ENCODE data around the gene AQP1. TPM values are rescaled to one million over a fixed set of nuclear protein-coding genes. Genes with fewer than 3 reads are reported as not detected.

AQP1 gene
- total and polyA plus RNA-seq, 4 experiments from 2014 or later, result not detected

GRCh38 chr7:30965883-30966282, 54.2 kb downstream of the AQP1 start:
- Histone ChIP-seq H3K4me1 (ENCODE audit: insufficient read depth, low read length) (no peaks in the 10 kb centered on the region), H3K4me3 (ENCODE audit: low read length in 2 of 2) (no peak overlapping the region), H3K27me3 (ENCODE audit: insufficient read depth, low read length) (no peaks in the 10 kb centered on the region), H3K27ac (ENCODE audit: low read depth, low read length) (no peak overlapping the region), H3K36me3 (ENCODE audit: insufficient read depth, low read length) (no peaks in the 10 kb centered on the region), H3K9me3 (ENCODE audit: control insufficient read depth in 1 of 2, low read length in 2 of 2) (no peaks in the 10 kb centered on the region)
- intact Hi-C loops (cut with micrococcal nuclease), result no loop called here
- Mint-ChIP-seq H3K36me3 (no peaks in the 10 kb centered on the region), H3K9me3 (no peaks in the 10 kb centered on the region), H3K4me3 (no peak overlapping the region), H3K27me3 (peaks cover 5 to 18% of the 10 kb centered on the region in 2 donors), H3K4me1 (no peaks in the 10 kb centered on the region), H3K27ac (no peak overlapping the region)
- no peak for DNase-seq
- ChIA-PET CTCF (ENCODE audit: partially characterized antibody) (no interaction called here), POLR2A (ENCODE audit: partially characterized antibody) (no interaction called here)

GRCh38 chr7:30968294-30968693, 56.6 kb downstream of the AQP1 start:
- no peaks in the 10 kb centered on the region for H3K27me3 ChIP-seq (ENCODE audit: insufficient read depth, low read length)
- no peak overlapping the region for H3K4me3 ChIP-seq (ENCODE audit: low read length in 2 of 2)
- Mint-ChIP-seq H3K4me1 (no peaks in the 10 kb centered on the region), H3K36me3 (no peaks in the 10 kb centered on the region), H3K9me3 (no peaks in the 10 kb centered on the region), H3K4me3 (no peak overlapping the region), H3K27ac (no peak overlapping the region), H3K27me3 (peaks cover 16 to 30% of the 10 kb centered on the region in 2 donors)
- intact Hi-C loops (cut with micrococcal nuclease), result no loop called here
- no peak overlapping the region for H3K27ac ChIP-seq (ENCODE audit: low read depth, low read length)
- DNase-seq, result no peak
- no peaks in the 10 kb centered on the region for H3K4me1 ChIP-seq (ENCODE audit: insufficient read depth, low read length)
- H3K36me3 ChIP-seq (ENCODE audit: insufficient read depth, low read length), result no peaks in the 10 kb centered on the region
- ChIA-PET POLR2A (ENCODE audit: partially characterized antibody) (no interaction called here), CTCF (ENCODE audit: partially characterized antibody) (interaction anchor here (1.3 to 9.1 kb wide), 2 partner anchors 10 to 15 kb away, joined by 3 to 83 read pairs; no protein-coding TSS in a partner anchor)
- no peaks in the 10 kb centered on the region for H3K9me3 ChIP-seq (ENCODE audit: control insufficient read depth in 1 of 2, low read length in 2 of 2)

GRCh38 chr7:30968747-30969603, 57.3 kb downstream of the AQP1 start:
- intact Hi-C loops (cut with micrococcal nuclease), result no loop called here
- Histone ChIP-seq H3K9me3 (ENCODE audit: control insufficient read depth in 1 of 2, low read length in 2 of 2) (no peaks in the 10 kb centered on the region), H3K27me3 (ENCODE audit: insufficient read depth, low read length) (no peaks in the 10 kb centered on the region), H3K4me1 (ENCODE audit: insufficient read depth, low read length) (no peaks in the 10 kb centered on the region), H3K4me3 (ENCODE audit: low read length in 2 of 2) (no peak overlapping the region), H3K27ac (ENCODE audit: low read depth, low read length) (no peak overlapping the region), H3K36me3 (ENCODE audit: insufficient read depth, low read length) (no peaks in the 10 kb centered on the region)
- Mint-ChIP-seq H3K36me3 (no peaks in the 10 kb centered on the region), H3K9me3 (no peaks in the 10 kb centered on the region), H3K4me1 (no peaks in the 10 kb centered on the region), H3K27me3 (peaks cover 16 to 30% of the 10 kb centered on the region in 2 donors), H3K4me3 (no peak overlapping the region), H3K27ac (no peak overlapping the region)
- POLR2A ChIA-PET (ENCODE audit: partially characterized antibody), result no interaction called here
- no peak for DNase-seq
- CTCF ChIA-PET (ENCODE audit: partially characterized antibody), result interaction anchor here (1.3 to 9.1 kb wide), 2 partner anchors 10 to 14 kb away, joined by 3 to 83 read pairs; no protein-coding TSS in a partner anchor

- ChIA-PET POLR2A (ENCODE audit: partially characterized antibody) (no interaction called here), CTCF (ENCODE audit: partially characterized antibody) (interaction anchor here (1.3 to 9.1 kb wide), 2 partner anchors 9 to 14 kb away, joined by 3 to 83 read pairs; no protein-coding TSS in a partner anchor)
- Mint-ChIP-seq H3K4me1 (no peaks in the 10 kb centered on the region), H3K36me3 (no peaks in the 10 kb centered on the region), H3K27ac (no peak overlapping the region), H3K9me3 (no peaks in the 10 kb centered on the region), H3K27me3 (peaks cover 16 to 30% of the 10 kb centered on the region in 2 donors), H3K4me3 (no peak overlapping the region)
- Histone ChIP-seq H3K4me1 (ENCODE audit: insufficient read depth, low read length) (no peaks in the 10 kb centered on the region), H3K27ac (ENCODE audit: low read depth, low read length) (no peak overlapping the region), H3K27me3 (ENCODE audit: insufficient read depth, low read length) (no peaks in the 10 kb centered on the region), H3K9me3 (ENCODE audit: control insufficient read depth in 1 of 2, low read length in 2 of 2) (no peaks in the 10 kb centered on the region), H3K4me3 (ENCODE audit: low read length in 2 of 2) (no peak overlapping the region), H3K36me3 (ENCODE audit: insufficient read depth, low read length) (no peaks in the 10 kb centered on the region)
- DNase-seq, result no peak
- intact Hi-C loops (cut with micrococcal nuclease), result no loop called here
Measured at GRCh38 chr7:30969604-30969970, 57.9 kb downstream of the AQP1 start.

- no peaks in the 10 kb centered on the region for H3K36me3 Mint-ChIP-seq
- Histone ChIP-seq H3K4me1 (ENCODE audit: insufficient read depth, low read length) (no peaks in the 10 kb centered on the region), H3K36me3 (ENCODE audit: insufficient read depth, low read length) (no peaks in the 10 kb centered on the region), H3K27ac (ENCODE audit: low read depth, low read length) (no peak overlapping the region), H3K9me3 (ENCODE audit: control insufficient read depth in 1 of 2, low read length in 2 of 2) (no peaks in the 10 kb centered on the region), H3K4me3 (ENCODE audit: low read length in 2 of 2) (no peak overlapping the region), H3K27me3 (ENCODE audit: insufficient read depth, low read length) (no peaks in the 10 kb centered on the region)
- H3K27me3 Mint-ChIP-seq, result peaks cover 16 to 30% of the 10 kb centered on the region in 2 donors
- no peaks in the 10 kb centered on the region for H3K9me3 Mint-ChIP-seq
- H3K27ac Mint-ChIP-seq, result no peak overlapping the region
- intact Hi-C loops (cut with micrococcal nuclease), result no loop called here
- H3K4me3 Mint-ChIP-seq, result no peak overlapping the region
- DNase-seq, result no peak
- ChIA-PET CTCF (ENCODE audit: partially characterized antibody) (interaction anchor here (1.3 to 9.1 kb wide), 2 partner anchors 9 to 13 kb away, joined by 4 to 83 read pairs; no protein-coding TSS in a partner anchor), POLR2A (ENCODE audit: partially characterized antibody) (no interaction called here)
- peaks cover 0 to 2% (median 0%) of the 10 kb centered on the region in 4 donors for H3K4me1 Mint-ChIP-seq
Measured at GRCh38 chr7:30970074-30970473, 58.4 kb downstream of the AQP1 start.

GRCh38 chr7:30970594-30971094, 59.0 kb downstream of the AQP1 start:
- Histone ChIP-seq H3K36me3 (ENCODE audit: insufficient read depth, low read length) (no peaks in the 10 kb centered on the region), H3K4me1 (ENCODE audit: insufficient read depth, low read length) (no peaks in the 10 kb centered on the region), H3K27ac (ENCODE audit: low read depth, low read length) (no peak overlapping the region), H3K4me3 (ENCODE audit: low read length in 2 of 2) (no peak overlapping the region), H3K27me3 (ENCODE audit: insufficient read depth, low read length) (no peaks in the 10 kb centered on the region), H3K9me3 (ENCODE audit: control insufficient read depth in 1 of 2, low read length in 2 of 2) (no peaks in the 10 kb centered on the region)
- ChIA-PET POLR2A (ENCODE audit: partially characterized antibody) (no interaction called here), CTCF (ENCODE audit: partially characterized antibody) (interaction anchor here (1.3 to 9.1 kb wide), 2 partner anchors 10 to 12 kb away, joined by 4 to 83 read pairs; no protein-coding TSS in a partner anchor)
- Mint-ChIP-seq H3K27ac (no peak overlapping the region), H3K4me1 (peaks cover 0 to 2% (median 0%) of the 10 kb centered on the region in 4 donors), H3K4me3 (no peak overlapping the region), H3K9me3 (no peaks in the 10 kb centered on the region), H3K36me3 (no peaks in the 10 kb centered on the region), H3K27me3 (peaks cover 16 to 30% of the 10 kb centered on the region in 2 donors)
- intact Hi-C loops (cut with micrococcal nuclease), result no loop called here
- no peak for DNase-seq

GRCh38 chr7:30971440-30971839, 59.8 kb downstream of the AQP1 start:
- Histone ChIP-seq H3K36me3 (ENCODE audit: insufficient read depth, low read length) (no peaks in the 10 kb centered on the region), H3K9me3 (ENCODE audit: control insufficient read depth in 1 of 2, low read length in 2 of 2) (no peaks in the 10 kb centered on the region), H3K27me3 (ENCODE audit: insufficient read depth, low read length) (no peaks in the 10 kb centered on the region), H3K4me3 (ENCODE audit: low read length in 2 of 2) (no peak overlapping the region), H3K27ac (ENCODE audit: low read depth, low read length) (no peak overlapping the region), H3K4me1 (ENCODE audit: insufficient read depth, low read length) (no peaks in the 10 kb centered on the region)
- no peak overlapping the region for H3K27ac Mint-ChIP-seq
- peaks cover 0 to 2% (median 0%) of the 10 kb centered on the region in 4 donors for H3K4me1 Mint-ChIP-seq
- no peaks in the 10 kb centered on the region for H3K9me3 Mint-ChIP-seq
- H3K4me3 Mint-ChIP-seq, result no peak overlapping the region
- peaks cover 15 to 28% of the 10 kb centered on the region in 2 donors for H3K27me3 Mint-ChIP-seq
- DNase-seq, result no peak
- no peaks in the 10 kb centered on the region for H3K36me3 Mint-ChIP-seq
- POLR2A ChIA-PET (ENCODE audit: partially characterized antibody), result no interaction called here
- CTCF ChIA-PET (ENCODE audit: partially characterized antibody), result interaction anchor here (1.3 to 9.1 kb wide), 2 partner anchors 11 to 12 kb away, joined by 4 to 83 read pairs; no protein-coding TSS in a partner anchor
- intact Hi-C loops (cut with micrococcal nuclease), result no loop called here
